SH-SY5Y (cell line): ENCODE measurements around the gene ABTB1.

Experiments used
- GATA2 ChIP-seq: IDR thresholded peaks from 2 replicates; pipeline ENCODE4 v1.6.1; 2011; ENCODE audit warnings: mild to moderate bottlenecking, low read depth, low read length
- GATA3 ChIP-seq: IDR thresholded peaks from 2 replicates; pipeline ENCODE4 v1.6.1; 2011; ENCODE audit warnings: low read depth, mild to moderate bottlenecking, low read length, moderate library complexity

GRCh38 chr3:127694467-127695215, 21.9 kb downstream of the ABTB1 start:
- TF ChIP-seq GATA2 (no peak), GATA3 (no peak)
